Panc1 (cell line): ENCODE data around the gene PPP4R3B. TPM values are rescaled to one million over a fixed set of nuclear protein-coding genes. Genes with fewer than 3 reads are reported as not detected.

ENCODE experiments used
- ATAC-seq: fragments of 200-7000 bp; cut with Tn5 transposase; 2 replicates; pipeline ENCODE4 v1.9.1; 2020; ENCODE audit warnings: mild to moderate bottlenecking, moderate library complexity
- BruUV-seq: library from RNA; stranded (reverse); fragments of 400-500 nt; replicated peaks from 2 replicates; lab custom pipeline; 2021; lab: Mats Ljungman, UMichigan
- CTCF ChIA-PET: fragments of 300-600 bp; sonication (Branson Sonifier 250); formaldehyde crosslinking; loops from one replicate; lab custom pipeline; 2022; ENCODE audit warnings: antibody characterized with exemption; lab: Charles Lee
- POLR2A ChIA-PET: fragments of 300-600 bp; sonication (Branson Sonifier 250); formaldehyde crosslinking; loops from one replicate; lab custom pipeline; 2022; ENCODE audit warnings: antibody characterized with exemption; lab: Charles Lee
- DNase-seq: peaks from one replicate; pipeline ENCODE4 v3.0.0-alpha.2; 2010; ENCODE audit warnings: low read depth, low spot score
- H3K27ac ChIP-seq: 2 replicates; pipeline ENCODE4 v1.5.1; 2011; ENCODE audit warnings: mild to moderate bottlenecking, low read length, inconsistent platforms
- H3K27me3 ChIP-seq: fragments of 200-500 bp; sonication (Bioruptor generic); 2 replicates; pipeline ENCODE4 v1.6.0; 2014; ENCODE audit warnings: low read length, inconsistent platforms; ENCODE audit not compliant: control insufficient read depth, insufficient read depth
- H3K36me3 ChIP-seq: fragments of 200-500 bp; sonication (Bioruptor generic); 2 replicates; pipeline ENCODE4 v1.5.1; 2014; ENCODE audit warnings: inconsistent platforms, mild to moderate bottlenecking, low read length, moderate library complexity; ENCODE audit not compliant: control insufficient read depth, insufficient read depth
- H3K4me1 ChIP-seq: 2 replicates; pipeline ENCODE4 v1.5.1; 2011; ENCODE audit warnings: inconsistent platforms, mild to moderate bottlenecking, low read length, moderate library complexity; ENCODE audit not compliant: control insufficient read depth, insufficient read depth
- H3K4me3 ChIP-seq, 2 experiments: 2 replicates each; pipeline ENCODE4 v1.5.1; 2011 to 2012; ENCODE audit warnings: low read depth in 2 of 2, low read length in 2 of 2, mild to moderate bottlenecking in 2 of 2, inconsistent platforms in 1 of 2, moderate library complexity in 1 of 2
- H3K9me3 ChIP-seq: fragments of 200-500 bp; sonication (Bioruptor generic); 2 replicates; pipeline ENCODE4 v1.5.1; 2014; ENCODE audit warnings: low read depth, mild to moderate bottlenecking, inconsistent platforms, low read length, moderate library complexity; ENCODE audit not compliant: control insufficient read depth, insufficient read depth
- POLR2AphosphoS5 ChIP-seq: IDR thresholded peaks from 2 replicates; pipeline ENCODE4 v1.6.1; 2012; ENCODE audit warnings: mild to moderate bottlenecking, low read depth, low read length, moderate library complexity
- REST ChIP-seq, 2 experiments: IDR thresholded peaks; 2 replicates each; pipeline ENCODE4 v1.6.1; 2011 to 2012; ENCODE audit warnings: low read depth in 2 of 2, control low read depth in 1 of 2, low read length in 1 of 2, mild to moderate bottlenecking in 1 of 2, moderate library complexity in 1 of 2; ENCODE audit not compliant: insufficient read depth in 1 of 2
- SIN3A ChIP-seq: IDR thresholded peaks from 2 replicates; pipeline ENCODE4 v1.6.1; 2012; ENCODE audit warnings: low read depth, mild to moderate bottlenecking, low read length, moderate library complexity, borderline replicate concordance; ENCODE audit not compliant: insufficient read depth
- TCF7L2 ChIP-seq: IDR thresholded peaks from 2 replicates; pipeline ENCODE4 v1.6.1; 2011; ENCODE audit warnings: mild to moderate bottlenecking, low read depth, low read length, inconsistent platforms
- in situ Hi-C: cut with HindIII; loops from 2 replicates; pipeline ENCODE4 v1.10.0; 2016; ENCODE audit warnings: low sequenced_read_pairs, low pct_unique_long_range_greater_than_20kb
- intact Hi-C: fragments of 100-400 bp; cut with micrococcal nuclease; formaldehyde crosslinking; loops from one replicate; pipeline ENCODE4 v1.10.0; 2022; ENCODE audit not compliant: unreplicated experiment
- total RNA-seq: library from RNA; stranded (reverse); gene quantifications from one replicate; pipeline ENCODE4 v1.2.1, GENCODE V29; 2021; ENCODE audit not compliant: unreplicated experiment
- TF ChIP-seq, protein P1 (sequence below): fragments of 450-650 bp; IDR thresholded peaks from 2 replicates; pipeline ENCODE4 v1.5.1; 2017; ENCODE audit warnings: mild to moderate bottlenecking

The PPP4R3B gene
- total RNA-seq, 1 experiment from 2014 or later = 50.7 TPM

DNA sequence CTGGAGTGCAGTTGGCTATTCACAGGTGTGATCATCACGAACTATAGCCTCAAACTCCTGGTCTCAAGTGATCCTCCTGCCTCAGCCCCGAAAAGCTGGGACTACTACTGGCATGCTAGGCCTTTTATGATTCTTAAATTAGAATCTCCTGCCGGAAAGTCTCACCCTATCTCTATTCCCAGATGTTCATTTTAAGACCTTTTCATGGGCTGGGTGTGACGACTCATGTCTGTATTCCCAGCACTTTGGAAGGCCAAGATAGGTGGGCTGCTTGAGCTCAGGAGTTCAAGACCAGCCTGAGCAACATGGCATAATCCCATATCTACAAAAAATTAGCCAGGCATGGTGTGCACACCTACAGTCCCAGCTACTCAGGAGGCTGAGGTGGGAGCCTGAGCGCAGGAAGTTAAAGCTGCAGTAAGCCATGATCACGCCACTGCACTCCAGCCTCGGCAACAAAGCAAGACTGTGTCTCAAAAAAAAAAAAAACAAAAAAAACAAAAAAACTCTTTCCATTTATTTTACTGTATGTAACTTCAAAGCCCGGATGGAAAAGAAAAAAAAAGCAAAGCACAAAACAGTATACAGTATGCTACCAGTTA is 8.1 kb downstream of the PPP4R3B start:
- no peak for DNase-seq
- H3K9me3 ChIP-seq = no peaks in the 10 kb centered on the region
- intact Hi-C loops = no loop called here
- H3K36me3 ChIP-seq = peaks cover 17% of the 10 kb centered on the region
- H3K4me3 ChIP-seq = no peak overlapping the region
- no peaks in the 10 kb centered on the region for H3K4me1 ChIP-seq
- ChIA-PET POLR2A (no interaction called here), CTCF (no interaction called here)
- in situ Hi-C loops = no loop called here
- TF ChIP-seq TCF7L2 (no peak), POLR2AphosphoS5 (no peak)
- TF ChIP-seq, protein P1, sequence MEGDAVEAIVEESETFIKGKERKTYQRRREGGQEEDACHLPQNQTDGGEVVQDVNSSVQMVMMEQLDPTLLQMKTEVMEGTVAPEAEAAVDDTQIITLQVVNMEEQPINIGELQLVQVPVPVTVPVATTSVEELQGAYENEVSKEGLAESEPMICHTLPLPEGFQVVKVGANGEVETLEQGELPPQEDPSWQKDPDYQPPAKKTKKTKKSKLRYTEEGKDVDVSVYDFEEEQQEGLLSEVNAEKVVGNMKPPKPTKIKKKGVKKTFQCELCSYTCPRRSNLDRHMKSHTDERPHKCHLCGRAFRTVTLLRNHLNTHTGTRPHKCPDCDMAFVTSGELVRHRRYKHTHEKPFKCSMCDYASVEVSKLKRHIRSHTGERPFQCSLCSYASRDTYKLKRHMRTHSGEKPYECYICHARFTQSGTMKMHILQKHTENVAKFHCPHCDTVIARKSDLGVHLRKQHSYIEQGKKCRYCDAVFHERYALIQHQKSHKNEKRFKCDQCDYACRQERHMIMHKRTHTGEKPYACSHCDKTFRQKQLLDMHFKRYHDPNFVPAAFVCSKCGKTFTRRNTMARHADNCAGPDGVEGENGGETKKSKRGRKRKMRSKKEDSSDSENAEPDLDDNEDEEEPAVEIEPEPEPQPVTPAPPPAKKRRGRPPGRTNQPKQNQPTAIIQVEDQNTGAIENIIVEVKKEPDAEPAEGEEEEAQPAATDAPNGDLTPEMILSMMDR = no peak
- no peak overlapping the region for H3K27ac ChIP-seq
- no TSS peak for BruUV-seq
- no peaks in the 10 kb centered on the region for H3K27me3 ChIP-seq
- ATAC-seq = no peak

- Histone ChIP-seq H3K9me3 (no peaks in the 10 kb centered on the region), H3K27me3 (no peaks in the 10 kb centered on the region), H3K27ac (no peak overlapping the region), H3K4me1 (no peaks in the 10 kb centered on the region), H3K4me3 (no peak overlapping the region), H3K36me3 (peaks cover 9% of the 10 kb centered on the region; the same call in 1 of the 2 replicates)
- CTCF ChIA-PET = no interaction called here
- ATAC-seq = no peak
- no peak for DNase-seq
- TF ChIP-seq POLR2AphosphoS5 (no peak), TCF7L2 (no peak), SIN3A (no peak), REST (IDR thresholded peaks at IDR 0.05; ENCODE audit: insufficient read depth in 1 of 2, low read depth in 2 of 2, low read length in 1 of 2) (no peak)
- TF ChIP-seq, protein P1 = no peak
- POLR2A ChIA-PET = no interaction called here
- intact Hi-C loops = no loop called here
- in situ Hi-C loops = no loop called here
- no TSS peak for BruUV-seq
Observed at GRCh38 chr2:55607717-55608116, 9.7 kb downstream of the PPP4R3B start.
